Endothelial cell of umbilical vein (primary cell): Measurements from ENCODE around the gene PNRC1. TPM values are rescaled to one million over a fixed set of nuclear protein-coding genes. Genes with fewer than 3 reads are reported as not detected.

Source experiments
- BruUV-seq: library from RNA; stranded (reverse); fragments of 400-500 nt; replicated peaks from 2 replicates; lab custom pipeline; 2021; lab: Mats Ljungman, UMichigan
- CTCF ChIA-PET: fragments of 300-600, 350-600 bp; sonication (Branson Sonifier 250); formaldehyde crosslinking; loops from one replicate; lab custom pipeline; 2021; ENCODE audit warnings: antibody characterized with exemption, inconsistent platforms; lab: Charles Lee
- POLR2A ChIA-PET: fragments of 300-600, 350-600 bp; sonication (Branson Sonifier 250); formaldehyde crosslinking; loops from one replicate; lab custom pipeline; 2021; ENCODE audit warnings: antibody characterized with exemption, inconsistent platforms; lab: Charles Lee
- DNase-seq: peaks from one replicate; pipeline ENCODE4 v3.0.0-alpha.2; 2011; ENCODE audit warnings: low read depth, low spot score
- FAIRE-seq: peaks from 2 replicates; lab custom pipeline; 2011; peaks lifted over from hg19 to GRCh38; lab: Jason Lieb, UNC
- H2AFZ ChIP-seq: 2 replicates; pipeline ENCODE4 v1.6.0; 2012; ENCODE audit warnings: low read depth, low read length, control low read depth, inconsistent platforms
- H3K27ac ChIP-seq: 2 replicates; pipeline ENCODE4 v1.5.1; 2011; ENCODE audit warnings: low read depth, mild to moderate bottlenecking, control low read depth, low read length, moderate library complexity; ENCODE audit not compliant: insufficient read depth
- H3K27me3 ChIP-seq, 2 experiments: 2 replicates each; pipeline versions ENCODE4 v1.6.0 to v1.6.1; 2011; ENCODE audit warnings: low read length in 2 of 2, mixed read lengths in 1 of 2; ENCODE audit not compliant: control insufficient read depth in 2 of 2, insufficient read depth in 2 of 2
- H3K36me3 ChIP-seq, 2 experiments: 2 replicates in 1 of 2; 3 replicates in 1 of 2; pipeline ENCODE4 v1.5.1; 2011; ENCODE audit warnings: low read length in 2 of 2, mild to moderate bottlenecking in 1 of 2, moderate library complexity in 1 of 2; ENCODE audit not compliant: control insufficient read depth in 2 of 2, insufficient read depth in 2 of 2; ENCODE audit errors: extremely low read depth in 1 of 2
- H3K4me1 ChIP-seq: 3 replicates; pipeline ENCODE4 v1.5.1; 2011; ENCODE audit warnings: mild to moderate bottlenecking, low read length; ENCODE audit not compliant: control insufficient read depth, insufficient read depth; ENCODE audit errors: extremely low read depth
- H3K4me2 ChIP-seq: 2 replicates; pipeline ENCODE4 v1.6.1; 2011; ENCODE audit warnings: low read length, control low read depth, mixed read lengths; ENCODE audit not compliant: insufficient read depth
- H3K4me3 ChIP-seq, 3 experiments: fragments of 200-600 bp in 1 of 3; sonication (generic), shearing (Covaris generic) in 1 of 3; replicated peaks in 1 of 3; 2 replicates each; pipeline ENCODE4 v1.5.1; 2011 to 2016; ENCODE audit warnings: control low read depth in 3 of 3, low read length in 3 of 3, mild to moderate bottlenecking in 2 of 3, inconsistent platforms in 1 of 3, low read depth in 1 of 3, moderate library complexity in 1 of 3; ENCODE audit not compliant: insufficient read depth in 1 of 3
- H3K79me2 ChIP-seq: 2 replicates; pipeline ENCODE4 v1.6.0; 2012; ENCODE audit warnings: low read length, inconsistent platforms; ENCODE audit not compliant: control insufficient read depth, insufficient read depth
- H3K9ac ChIP-seq: replicated peaks from 2 replicates; pipeline ENCODE3; 2011; ENCODE audit warnings: low read length, control low read depth; ENCODE audit not compliant: insufficient read depth; ENCODE audit errors: extremely low read depth
- H3K9me1 ChIP-seq: replicated peaks from 3 replicates; pipeline ENCODE4 v1.6.0; 2011; ENCODE audit warnings: mild to moderate bottlenecking, low read length; ENCODE audit not compliant: control insufficient read depth, insufficient read depth; ENCODE audit errors: extremely low read depth
- H3K9me3 ChIP-seq: replicated peaks from 2 replicates; pipeline ENCODE4 v1.5.1; 2012; ENCODE audit warnings: low read length, inconsistent platforms; ENCODE audit not compliant: control insufficient read depth, insufficient read depth
- H4K20me1 ChIP-seq: replicated peaks from 2 replicates; pipeline ENCODE3; 2011; ENCODE audit warnings: mild to moderate bottlenecking, low read length; ENCODE audit not compliant: control insufficient read depth, insufficient read depth; ENCODE audit errors: extremely low read depth
- EZH2 ChIP-seq: IDR thresholded peaks from 2 replicates; pipeline ENCODE4 v1.6.1; 2012; ENCODE audit warnings: borderline replicate concordance, low read depth, mild to moderate bottlenecking, moderate library complexity, low read length, inconsistent platforms; ENCODE audit not compliant: severe bottlenecking
- FOS ChIP-seq: IDR thresholded peaks from 2 replicates; pipeline ENCODE4 v1.6.1; 2011; ENCODE audit warnings: mild to moderate bottlenecking, low read length, moderate library complexity, borderline replicate concordance; ENCODE audit not compliant: insufficient read depth
- GATA2 ChIP-seq: IDR thresholded peaks from 2 replicates; pipeline ENCODE4 v1.7.0; 2011; ENCODE audit warnings: low read depth, mild to moderate bottlenecking, moderate library complexity, mixed read lengths, low read length; ENCODE audit not compliant: insufficient read length, insufficient read depth
- JUN ChIP-seq: IDR thresholded peaks from 2 replicates; pipeline ENCODE4 v1.6.1; 2011; ENCODE audit warnings: borderline replicate concordance, low read depth; ENCODE audit not compliant: insufficient read length, insufficient read depth
- MYC ChIP-seq: IDR thresholded peaks from one replicate; pipeline ENCODE4 v1.6.1; 2011; ENCODE audit warnings: mild to moderate bottlenecking, low read depth, low read length
- POLR2A ChIP-seq: IDR thresholded peaks from 2 replicates; pipeline ENCODE4 v1.6.1; 2012; ENCODE audit warnings: low read depth, mild to moderate bottlenecking, control low read depth, low read length
- POLR2AphosphoS5 ChIP-seq: IDR thresholded peaks from 2 replicates; pipeline ENCODE4 v1.6.1; 2012; ENCODE audit warnings: low read depth, mild to moderate bottlenecking, control low read depth, low read length, moderate library complexity; ENCODE audit not compliant: insufficient read depth
- dilution Hi-C: fragments of 300-500 bp; cut with MboI; formaldehyde crosslinking; loops from one replicate; pipeline ENCODE4 v1.15.0; 2019; ENCODE audit warnings: low sequenced_read_pairs; ENCODE audit not compliant: extremely low pct_ligation_motif_present
- intact Hi-C: fragments of 100-400 bp; cut with micrococcal nuclease; formaldehyde crosslinking; loops from one replicate; pipeline ENCODE4 v1.10.0; 2022
- polyA plus RNA-seq, 4 experiments: library from polyadenylated mRNA; depleted of rRNA in 3 of 4; stranded (reverse) in 3 of 4; unstranded in 1 of 4; fragments of >200 nt; gene quantifications; 2 replicates each; pipeline versions ENCODE4 v1.2.1 to v1.2.3, GENCODE V29; 2011 to 2012; ENCODE audit warnings: missing spikeins in 1 of 4
- total RNA-seq: library from RNA; stranded (reverse); gene quantifications from 2 replicates; pipeline ENCODE4 v1.2.3, GENCODE V29; 2021
- TF ChIP-seq, protein P1 (sequence below): IDR thresholded peaks from 2 replicates; pipeline ENCODE4 v1.6.1; 2011; ENCODE audit not compliant: insufficient read depth, insufficient read length
- TF ChIP-seq, protein P2 (sequence below), 2 donors: IDR thresholded peaks; 1 replicate in 1 of 2; 2 replicates in 1 of 2; pipeline ENCODE4 v1.5.1; 2011; ENCODE audit warnings: low read length in 2 of 2, mild to moderate bottlenecking in 2 of 2, moderate library complexity in 2 of 2, control low read depth in 1 of 2, inconsistent platforms in 1 of 2, low read depth in 1 of 2; ENCODE audit not compliant: insufficient read depth in 1 of 2; ENCODE audit errors: extremely low read depth in 1 of 2

The PNRC1 gene
- total and polyA plus RNA-seq, 2 donors (not counting 3 experiments of a cell fraction or from before 2014, with no cell fraction given): 9.6 to 87.9 TPM

DNA sequence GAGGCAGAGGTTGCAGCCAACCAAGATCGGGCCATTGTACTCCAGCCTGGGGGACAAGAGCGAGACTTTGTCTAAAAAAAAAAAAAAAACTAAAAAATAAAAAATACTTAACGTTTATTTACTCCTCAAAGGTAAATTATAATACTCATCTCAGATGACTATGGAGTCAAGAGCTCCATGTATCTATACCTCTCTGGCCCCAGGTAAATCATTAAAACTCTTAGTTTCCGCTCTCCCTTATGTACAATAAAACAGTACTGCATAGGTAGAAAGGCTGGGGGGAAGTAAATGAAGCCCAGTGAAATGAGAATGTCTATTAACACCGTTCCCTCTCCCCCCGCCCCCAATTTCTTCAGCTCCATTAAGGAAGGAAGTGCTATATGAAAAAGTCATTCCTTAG lies 36.2 kb downstream of the PNRC1 start:
- H3K9me3 ChIP-seq: no peaks in the 10 kb centered on the region
- H3K79me2 ChIP-seq: no peaks in the 10 kb centered on the region
- peak overlapping the region in 1 of 3 experiments; percentile 66 for H3K4me3 ChIP-seq
- ChIA-PET POLR2A (interaction anchor here (1.5 kb wide), 1 partner anchor 37 kb away, joined by 3 read pairs; the partner anchor contains the start of gene PNRC1), CTCF (interaction anchor here (1.0 to 1.3 kb wide), 3 partner anchors 36 to 134 kb away, joined by 3 to 5 read pairs (median 5); partner anchors contain the start of gene PNRC1)
- H3K4me1 ChIP-seq: peaks cover 9% of the 10 kb centered on the region
- dilution Hi-C loops (no loop called here), intact Hi-C loops (no loop called here)
- no peaks in the 10 kb centered on the region for H4K20me1 ChIP-seq
- no peaks in the 10 kb centered on the region for H3K9me1 ChIP-seq
- no peak overlapping the region for H2AFZ ChIP-seq
- DNase-seq (no peak), FAIRE-seq (no peak)
- no peak for TF ChIP-seq EZH2
- TF ChIP-seq, protein P1, sequence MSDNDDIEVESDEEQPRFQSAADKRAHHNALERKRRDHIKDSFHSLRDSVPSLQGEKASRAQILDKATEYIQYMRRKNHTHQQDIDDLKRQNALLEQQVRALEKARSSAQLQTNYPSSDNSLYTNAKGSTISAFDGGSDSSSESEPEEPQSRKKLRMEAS: no peak
- no peak for TF ChIP-seq MYC
- TF ChIP-seq GATA2: no peak
- no peak for TF ChIP-seq JUN
- TF ChIP-seq, protein P2, sequence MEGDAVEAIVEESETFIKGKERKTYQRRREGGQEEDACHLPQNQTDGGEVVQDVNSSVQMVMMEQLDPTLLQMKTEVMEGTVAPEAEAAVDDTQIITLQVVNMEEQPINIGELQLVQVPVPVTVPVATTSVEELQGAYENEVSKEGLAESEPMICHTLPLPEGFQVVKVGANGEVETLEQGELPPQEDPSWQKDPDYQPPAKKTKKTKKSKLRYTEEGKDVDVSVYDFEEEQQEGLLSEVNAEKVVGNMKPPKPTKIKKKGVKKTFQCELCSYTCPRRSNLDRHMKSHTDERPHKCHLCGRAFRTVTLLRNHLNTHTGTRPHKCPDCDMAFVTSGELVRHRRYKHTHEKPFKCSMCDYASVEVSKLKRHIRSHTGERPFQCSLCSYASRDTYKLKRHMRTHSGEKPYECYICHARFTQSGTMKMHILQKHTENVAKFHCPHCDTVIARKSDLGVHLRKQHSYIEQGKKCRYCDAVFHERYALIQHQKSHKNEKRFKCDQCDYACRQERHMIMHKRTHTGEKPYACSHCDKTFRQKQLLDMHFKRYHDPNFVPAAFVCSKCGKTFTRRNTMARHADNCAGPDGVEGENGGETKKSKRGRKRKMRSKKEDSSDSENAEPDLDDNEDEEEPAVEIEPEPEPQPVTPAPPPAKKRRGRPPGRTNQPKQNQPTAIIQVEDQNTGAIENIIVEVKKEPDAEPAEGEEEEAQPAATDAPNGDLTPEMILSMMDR (IDR thresholded peaks at IDR 0.05; ENCODE audit: extremely low read depth in 1 of 2, insufficient read depth in 1 of 2, low read depth in 1 of 2, low read length in 2 of 2): no peak
- TF ChIP-seq POLR2AphosphoS5: no peak
- no peak for TF ChIP-seq FOS
- TF ChIP-seq POLR2A: no peak
- peaks cover 10 to 26% of the 10 kb centered on the region in 2 experiments for H3K27me3 ChIP-seq
- peak overlapping the region; percentile 90 for H3K4me2 ChIP-seq
- H3K9ac ChIP-seq: no peak overlapping the region
- no peaks in the 10 kb centered on the region for H3K36me3 ChIP-seq
- no peak overlapping the region for H3K27ac ChIP-seq
- no TSS peak for BruUV-seq
